Large intestine (tissue), 3 donors: ENCODE data around the gene SKAP1. TPM values are rescaled to one million over a fixed set of nuclear protein-coding genes. Genes with fewer than 3 reads are reported as not detected.

Experiments
- DNase-seq, 2 donors: peaks; one replicate each; pipeline versions ENCODE4 v3.0.0 to v3.0.0-alpha.2; 2013
- H3K27ac ChIP-seq: one replicate; pipeline ENCODE4 v1.5.1; 2013; ENCODE audit warnings: low read length
- H3K27me3 ChIP-seq: 2 replicates; pipeline ENCODE4 v1.6.1; 2013; ENCODE audit warnings: low read length; ENCODE audit not compliant: control insufficient read depth, insufficient read depth
- H3K36me3 ChIP-seq: 2 replicates; pipeline ENCODE4 v1.6.1; 2013; ENCODE audit warnings: low read length; ENCODE audit not compliant: control insufficient read depth, insufficient read depth
- H3K4me1 ChIP-seq: one replicate; pipeline ENCODE4 v1.6.1; 2013; ENCODE audit warnings: low read length; ENCODE audit not compliant: control insufficient read depth, insufficient read depth
- H3K4me3 ChIP-seq: one replicate; pipeline ENCODE4 v1.5.1; 2013; ENCODE audit warnings: low read length
- H3K9me3 ChIP-seq: one replicate; pipeline ENCODE4 v1.6.1; 2013; ENCODE audit warnings: mild to moderate bottlenecking, low read depth, low read length, moderate library complexity; ENCODE audit not compliant: control insufficient read depth
- WGBS: methylation state at CpG from one replicate; pipeline ENCODE4 v1.1.5; 2013; ENCODE audit warnings: low lambda C conversion rate; ENCODE audit not compliant: insufficient coverage; 5-methylcytosine and 5-hydroxymethylcytosine counted together
- polyA plus RNA-seq: library from polyadenylated mRNA; unstranded; fragments of 120-200 nt; gene quantifications from one replicate; pipeline ENCODE4 v1.2.1, GENCODE V29; 2013

The SKAP1 gene
- polyA plus RNA-seq, 1 donor = 3.0 TPM

GRCh38 chr17:48322060-48322459 is 108.0 kb downstream of the SKAP1 start:
- Histone ChIP-seq H3K9me3 (no peaks in the 10 kb centered on the region), H3K36me3 (no peaks in the 10 kb centered on the region), H3K4me3 (no peak overlapping the region)

GRCh38 chr17:48317732-48318131 is 112.3 kb downstream of the SKAP1 start:
- no peak overlapping the region for H3K4me3 ChIP-seq
- WGBS = 100% methylated on average over 1 of the region's 1 CpG
- H3K4me1 ChIP-seq = no peaks in the 10 kb centered on the region
- no peak overlapping the region for H3K27ac ChIP-seq
- no peak for DNase-seq
- no peaks in the 10 kb centered on the region for H3K36me3 ChIP-seq
- H3K9me3 ChIP-seq = no peaks in the 10 kb centered on the region
- H3K27me3 ChIP-seq = peaks cover 2% of the 10 kb centered on the region

More at GRCh38 chr17:48322060-48322459, 108.0 kb downstream of the SKAP1 start:
- H3K27ac ChIP-seq = no peak overlapping the region
- H3K27me3 ChIP-seq = no peaks in the 10 kb centered on the region
- DNase-seq = no peak
- H3K4me1 ChIP-seq = peaks cover 10% of the 10 kb centered on the region

- peaks cover 9% of the 10 kb centered on the region for H3K27me3 ChIP-seq
- peaks cover 5% of the 10 kb centered on the region for H3K4me1 ChIP-seq
- no peak overlapping the region for H3K27ac ChIP-seq
- no peak for DNase-seq
- no peaks in the 10 kb centered on the region for H3K36me3 ChIP-seq
- H3K4me3 ChIP-seq = no peak overlapping the region
- no peaks in the 10 kb centered on the region for H3K9me3 ChIP-seq
- WGBS = no CpG with 5 or more reads among the region's 2 CpGs
Measured at GRCh38 chr17:48314716-48315115, 115.3 kb downstream of the SKAP1 start.

DNA sequence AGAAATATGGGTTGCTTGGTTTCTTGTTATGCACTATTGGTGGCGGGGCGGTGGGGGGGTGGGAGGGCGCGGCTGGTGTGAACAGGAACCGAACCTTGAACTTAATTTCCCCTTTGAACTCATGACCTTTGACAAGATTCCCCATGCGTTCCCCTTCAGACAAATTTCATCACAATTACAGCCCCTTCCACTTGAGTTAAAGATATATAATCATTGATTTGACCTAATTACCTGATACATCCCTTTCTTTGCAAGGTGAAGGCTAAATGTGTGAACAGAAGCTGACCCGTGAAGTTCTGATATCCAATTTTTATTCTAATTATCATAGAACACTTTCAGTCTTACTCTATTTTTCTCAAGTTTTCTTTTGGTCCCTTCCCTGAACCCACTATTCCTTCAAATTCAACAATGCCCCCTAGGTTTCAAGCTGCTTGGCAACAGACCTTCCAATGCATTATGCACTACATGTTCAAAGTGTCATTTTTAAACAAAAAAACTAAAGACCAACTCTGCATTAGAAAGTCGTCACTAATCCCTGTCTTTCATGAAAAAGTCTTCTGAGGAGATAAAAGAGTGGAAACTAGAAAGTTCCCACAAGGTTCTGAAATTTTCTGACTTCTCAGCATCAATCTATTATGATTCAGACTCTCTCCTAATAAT is 116.8 kb downstream of the SKAP1 start:
- H3K36me3 ChIP-seq = no peaks in the 10 kb centered on the region
- WGBS = 25% methylated on average over 2 of the region's 8 CpGs
- H3K9me3 ChIP-seq = no peaks in the 10 kb centered on the region
- H3K4me3 ChIP-seq = no peak overlapping the region
- H3K4me1 ChIP-seq = peaks cover 6% of the 10 kb centered on the region
- H3K27me3 ChIP-seq = peaks cover 9% of the 10 kb centered on the region
- no peak overlapping the region for H3K27ac ChIP-seq
- no peak for DNase-seq

DNA sequence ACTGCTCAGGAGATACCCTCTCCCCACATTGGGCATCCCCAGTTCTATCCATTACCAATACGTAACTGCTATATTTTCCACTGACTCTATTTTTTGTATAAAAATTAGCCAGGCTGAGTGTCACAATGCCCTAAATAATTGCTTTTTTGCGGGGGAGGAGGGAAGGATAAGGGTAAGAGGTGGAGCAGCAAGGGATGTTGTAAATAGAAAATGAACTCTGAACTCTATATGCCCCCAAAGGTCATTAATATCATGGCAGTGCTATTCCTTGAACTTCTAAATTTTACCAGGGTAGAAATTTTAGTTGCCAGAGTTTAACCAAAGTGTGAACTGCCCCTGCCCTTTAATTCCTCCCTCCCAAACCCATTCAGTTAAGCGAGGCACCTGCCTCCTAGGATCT is 118.7 kb downstream of the SKAP1 start:
- peaks cover 11% of the 10 kb centered on the region for H3K4me1 ChIP-seq
- no peak for DNase-seq
- no peaks in the 10 kb centered on the region for H3K36me3 ChIP-seq
- H3K27me3 ChIP-seq = peaks cover 7% of the 10 kb centered on the region
- no peak overlapping the region for H3K27ac ChIP-seq
- no peak overlapping the region for H3K4me3 ChIP-seq
- no CpG with 5 or more reads among the region's 3 CpGs for WGBS
- H3K9me3 ChIP-seq = no peaks in the 10 kb centered on the region

- peaks cover 11% of the 10 kb centered on the region for H3K4me1 ChIP-seq
- no peaks in the 10 kb centered on the region for H3K36me3 ChIP-seq
- peaks cover 7% of the 10 kb centered on the region for H3K27me3 ChIP-seq
- peak; percentile 19 to 56 for DNase-seq
- H3K9me3 ChIP-seq = no peaks in the 10 kb centered on the region
- no peak overlapping the region for H3K27ac ChIP-seq
- no CpG with 5 or more reads among the region's 16 CpGs for WGBS
- H3K4me3 ChIP-seq = peak overlapping the region; percentile 19
Measured at GRCh38 chr17:48310748-48311213, 119.2 kb downstream of the SKAP1 start.

DNA sequence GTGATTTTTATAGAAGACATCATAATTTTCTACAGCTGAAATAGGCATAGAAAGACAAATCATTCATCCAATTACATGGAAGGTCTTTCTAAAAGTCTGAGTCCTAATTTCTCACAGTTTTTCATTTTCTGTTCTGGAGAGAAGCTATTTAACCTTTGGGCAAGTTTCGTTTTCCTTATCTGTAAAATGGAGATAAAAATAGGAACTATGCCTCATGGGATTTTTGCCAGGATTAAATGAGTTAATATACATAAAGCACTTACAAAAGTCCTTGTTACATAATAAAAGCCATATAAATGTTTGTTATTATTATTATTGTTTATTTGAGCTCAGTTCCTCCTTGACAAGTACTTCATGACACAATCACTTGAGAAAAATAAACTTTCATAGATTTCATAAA is 121.4 kb downstream of the SKAP1 start:
- H3K27me3 ChIP-seq = peaks cover 7% of the 10 kb centered on the region
- 40% methylated on average over 1 of the region's 1 CpG for WGBS
- H3K4me3 ChIP-seq = no peak overlapping the region
- H3K9me3 ChIP-seq = no peaks in the 10 kb centered on the region
- no peaks in the 10 kb centered on the region for H3K36me3 ChIP-seq
- peak in 1 of 2 donors; percentile 28 for DNase-seq
- peaks cover 11% of the 10 kb centered on the region for H3K4me1 ChIP-seq
- no peak overlapping the region for H3K27ac ChIP-seq

GRCh38 chr17:48307814-48308411 is 122.1 kb downstream of the SKAP1 start:
- 17% methylated on average over 2 of the region's 4 CpGs for WGBS

GRCh38 chr17:48307255-48307654 is 122.8 kb downstream of the SKAP1 start:
- Histone ChIP-seq H3K27me3 (peaks cover 7% of the 10 kb centered on the region), H3K4me3 (no peak overlapping the region), H3K9me3 (no peaks in the 10 kb centered on the region), H3K36me3 (no peaks in the 10 kb centered on the region), H3K4me1 (peaks cover 11% of the 10 kb centered on the region), H3K27ac (no peak overlapping the region)
- WGBS = no CpG with 5 or more reads among the region's 4 CpGs
- DNase-seq = no peak

More at GRCh38 chr17:48307814-48308411, 122.1 kb downstream of the SKAP1 start:
- H3K4me3 ChIP-seq = no peak overlapping the region
- no peaks in the 10 kb centered on the region for H3K9me3 ChIP-seq
- DNase-seq = peak; percentile 32 to 46
- no peak overlapping the region for H3K27ac ChIP-seq
- peaks cover 7% of the 10 kb centered on the region for H3K27me3 ChIP-seq
- H3K4me1 ChIP-seq = peaks cover 11% of the 10 kb centered on the region
- H3K36me3 ChIP-seq = no peaks in the 10 kb centered on the region

DNA sequence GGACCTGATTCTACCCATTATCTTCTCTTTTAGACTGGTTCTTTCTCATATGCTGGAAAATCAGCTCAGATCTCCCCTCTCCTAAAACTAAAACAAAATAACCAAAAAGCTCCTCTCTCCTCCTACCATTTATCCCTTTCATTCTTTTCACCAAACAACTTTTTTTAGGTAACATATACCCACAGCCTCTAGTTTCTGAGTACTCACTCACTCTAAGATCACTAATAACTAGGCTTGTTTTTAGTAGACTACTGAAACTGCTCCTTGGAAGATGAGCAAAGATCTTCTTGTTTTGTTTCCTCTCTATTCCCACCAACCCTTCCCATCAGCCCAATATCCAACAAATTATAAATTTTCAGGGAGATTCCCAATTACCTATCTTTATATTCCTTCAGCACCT is 129.0 kb downstream of the SKAP1 start:
- H3K36me3 ChIP-seq = no peaks in the 10 kb centered on the region
- peaks cover 7% of the 10 kb centered on the region for H3K4me1 ChIP-seq
- no peak overlapping the region for H3K4me3 ChIP-seq
- no peak overlapping the region for H3K27ac ChIP-seq
- DNase-seq = no peak
- H3K27me3 ChIP-seq = no peaks in the 10 kb centered on the region
- no peaks in the 10 kb centered on the region for H3K9me3 ChIP-seq

GRCh38 chr17:48299760-48300159 is 130.3 kb downstream of the SKAP1 start:
- no CpG with 5 or more reads among the region's 1 CpG for WGBS
- Histone ChIP-seq H3K4me3 (no peak overlapping the region), H3K27ac (no peak overlapping the region), H3K4me1 (peaks cover 7% of the 10 kb centered on the region), H3K36me3 (no peaks in the 10 kb centered on the region), H3K27me3 (no peaks in the 10 kb centered on the region), H3K9me3 (no peaks in the 10 kb centered on the region)
- DNase-seq = no peak
